Endodermal cell (in vitro differentiated cells): ENCODE data around the gene SPOPL. TPM values are rescaled to one million over a fixed set of nuclear protein-coding genes. Genes with fewer than 3 reads are reported as not detected.

Experiments used
- DNase-seq: peaks from one replicate; pipeline ENCODE4 v3.0.0-alpha.2; 2017
- H3K27ac ChIP-seq: 2 replicates; pipeline ENCODE4 v1.5.1; 2013; ENCODE audit warnings: mild to moderate bottlenecking, low read depth, low read length, moderate library complexity
- H3K27me3 ChIP-seq: 2 replicates; pipeline ENCODE4 v1.6.1; 2013; ENCODE audit warnings: mild to moderate bottlenecking, low read length, moderate library complexity; ENCODE audit not compliant: insufficient read depth, control insufficient read depth, poor library complexity, severe bottlenecking
- H3K36me3 ChIP-seq: 2 replicates; pipeline ENCODE4 v1.7.0; 2013; ENCODE audit warnings: mild to moderate bottlenecking, low read length, moderate library complexity; ENCODE audit not compliant: control insufficient read depth, insufficient read depth
- H3K4me1 ChIP-seq: one replicate; pipeline ENCODE4 v1.7.0; 2013; ENCODE audit warnings: low read length; ENCODE audit not compliant: control insufficient read depth, insufficient read depth
- H3K4me3 ChIP-seq: 2 replicates; pipeline ENCODE4 v1.5.1; 2013; ENCODE audit warnings: mild to moderate bottlenecking, low read length, moderate library complexity
- H3K9ac ChIP-seq: 2 replicates; pipeline ENCODE4 v1.6.1; 2013; ENCODE audit warnings: mild to moderate bottlenecking, low read length, moderate library complexity; ENCODE audit not compliant: poor library complexity, severe bottlenecking; ENCODE audit errors: extremely low read depth
- H3K9me3 ChIP-seq: 2 replicates; pipeline ENCODE4 v1.6.1; 2013; ENCODE audit warnings: mild to moderate bottlenecking, low read length, moderate library complexity; ENCODE audit not compliant: control insufficient read depth
- H3K27ac Mint-ChIP-seq: 2 replicates; pipeline ENCODE4 v1.8.0; 2020; ENCODE audit warnings: mixed read lengths
- H3K27me3 Mint-ChIP-seq: 2 replicates; pipeline ENCODE4 v1.8.0; 2021; ENCODE audit warnings: mild to moderate bottlenecking, mixed read lengths; ENCODE audit not compliant: insufficient read depth
- H3K36me3 Mint-ChIP-seq: 2 replicates; pipeline ENCODE4 v1.8.0; 2020; ENCODE audit warnings: low read depth, mixed read lengths
- H3K4me1 Mint-ChIP-seq: 2 replicates; pipeline ENCODE4 v1.8.0; 2020; ENCODE audit warnings: mixed read lengths
- H3K4me3 Mint-ChIP-seq: 2 replicates; pipeline ENCODE4 v1.8.0; 2020; ENCODE audit warnings: mild to moderate bottlenecking, moderate library complexity, mixed read lengths
- H3K9me3 Mint-ChIP-seq: 2 replicates; pipeline ENCODE4 v1.8.0; 2020; ENCODE audit warnings: mild to moderate bottlenecking, mixed read lengths
- CTCF ChIP-seq: fragments of 200-600 bp; sonication (generic); conservative IDR thresholded peaks from 2 replicates; pipeline ENCODE4 v1.5.0; 2021; ENCODE audit warnings: antibody characterized with exemption, mild to moderate bottlenecking
- WGBS, 2 experiments: methylation state at CpG; one replicate each; pipeline versions ENCODE4 v1.1.5 to v1.1.7; 2013; ENCODE audit warnings: missing lambda C conversion rate in 2 of 2, mixed read lengths in 1 of 2; ENCODE audit not compliant: insufficient coverage in 1 of 2, insufficient read length in 1 of 2; 5-methylcytosine and 5-hydroxymethylcytosine counted together
- total RNA-seq, 2 donors: library from RNA; stranded (reverse); fragmentation: NEBNext Ultra II Directional in 1 of 2; extraction: Animal tissue kit (Norgen Biotek cat#: 25700) in 1 of 2; gene quantifications; 2 replicates in 1 of 2; 3 replicates in 1 of 2; pipeline ENCODE4 v1.2.1, GENCODE V29; 2021

The SPOPL gene
- total RNA-seq, 2 donors from 2014 or later, result 17.4 to 26.9 TPM

DNA sequence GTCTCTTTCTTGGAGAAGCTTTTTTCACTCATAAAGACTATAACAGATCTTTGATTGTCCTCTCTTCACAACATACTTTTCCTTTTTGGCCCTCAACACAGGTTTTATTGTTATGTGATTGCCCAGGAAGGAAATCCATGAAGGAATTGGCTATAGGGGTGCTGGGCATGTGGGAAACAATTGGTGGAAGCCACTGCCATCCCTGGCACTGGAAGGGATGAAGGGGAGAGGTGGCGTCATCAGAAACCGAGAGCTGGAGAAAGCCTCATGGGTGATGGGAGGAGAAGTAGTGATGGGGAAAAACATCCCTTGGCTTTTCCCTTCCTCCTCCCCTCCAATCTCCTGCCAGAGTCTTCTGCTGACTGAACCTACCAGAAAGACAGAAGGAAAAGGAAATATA is 106.2 kb downstream of the SPOPL start:
- Histone ChIP-seq H3K27ac (no peak overlapping the region), H3K27me3 (no peaks in the 10 kb centered on the region), H3K4me1 (no peaks in the 10 kb centered on the region), H3K4me3 (no peak overlapping the region), H3K9ac (no peak overlapping the region), H3K9me3 (no peaks in the 10 kb centered on the region), H3K36me3 (no peaks in the 10 kb centered on the region)
- no peak for DNase-seq
- Mint-ChIP-seq H3K4me3 (no peak overlapping the region), H3K27me3 (no peaks in the 10 kb centered on the region), H3K9me3 (no peaks in the 10 kb centered on the region), H3K36me3 (no peaks in the 10 kb centered on the region), H3K27ac (no peak overlapping the region), H3K4me1 (no peaks in the 10 kb centered on the region)
- TF ChIP-seq CTCF, result no peak
- 100% methylated on average over 1 of the region's 2 CpGs; no CpG with 5 or more reads in 1 of the 2 experiments for WGBS, 2 experiments

GRCh38 chr2:138609446-138609845 is 107.9 kb downstream of the SPOPL start:
- Histone ChIP-seq H3K9ac (no peak overlapping the region), H3K36me3 (no peaks in the 10 kb centered on the region), H3K9me3 (no peaks in the 10 kb centered on the region), H3K27ac (no peak overlapping the region), H3K27me3 (no peaks in the 10 kb centered on the region), H3K4me3 (no peak overlapping the region), H3K4me1 (no peaks in the 10 kb centered on the region)
- Mint-ChIP-seq H3K9me3 (no peaks in the 10 kb centered on the region), H3K36me3 (no peaks in the 10 kb centered on the region), H3K27ac (no peak overlapping the region), H3K4me1 (no peaks in the 10 kb centered on the region), H3K4me3 (no peak overlapping the region), H3K27me3 (no peaks in the 10 kb centered on the region)
- no peak for DNase-seq
- 83 to 86% methylated on average over 3 to 4 of the region's 4 CpGs for WGBS, 2 experiments
- TF ChIP-seq CTCF, result no peak

DNA sequence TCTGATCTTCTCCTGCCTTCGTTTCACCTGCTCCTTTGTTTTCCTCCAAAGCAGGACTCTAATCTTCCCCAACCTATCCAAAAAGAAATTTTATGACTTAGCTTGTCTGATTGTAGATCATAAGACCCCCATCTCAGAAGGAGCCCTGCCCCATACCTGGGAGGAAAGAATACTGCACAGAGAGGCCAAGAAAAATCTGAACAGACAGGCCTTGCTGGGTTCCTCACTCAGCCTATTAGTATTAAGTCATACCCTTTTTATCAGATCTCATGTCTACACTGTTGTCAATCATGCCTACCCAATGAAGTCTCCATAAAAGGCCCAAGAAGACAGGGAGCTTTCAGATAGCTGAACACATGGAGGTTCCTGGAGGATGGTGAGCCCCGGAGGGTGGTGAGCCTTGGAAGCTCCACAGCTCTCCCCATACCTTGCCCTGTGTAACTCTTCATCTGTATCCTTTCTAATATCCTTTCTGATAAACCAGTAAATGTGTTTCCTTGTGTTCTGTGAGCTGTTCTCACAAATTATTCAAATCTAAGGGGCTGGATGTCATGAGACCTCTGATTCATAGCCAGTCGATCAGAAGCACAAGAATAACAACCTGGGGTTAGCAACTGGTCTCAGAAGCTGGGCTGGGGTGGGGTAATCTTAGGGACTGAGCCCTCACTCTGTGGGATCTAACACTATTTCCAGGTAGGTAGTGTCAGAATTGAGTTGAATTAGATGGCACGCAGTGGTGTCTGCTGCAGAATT is 108.8 kb downstream of the SPOPL start:
- no peak for TF ChIP-seq CTCF
- H3K27me3 Mint-ChIP-seq, result no peaks in the 10 kb centered on the region
- H3K9me3 Mint-ChIP-seq, result no peaks in the 10 kb centered on the region
- no peak overlapping the region for H3K4me3 Mint-ChIP-seq
- H3K36me3 Mint-ChIP-seq, result no peaks in the 10 kb centered on the region
- H3K4me3 ChIP-seq, result no peak overlapping the region
- no peaks in the 10 kb centered on the region for H3K4me1 Mint-ChIP-seq
- WGBS, 2 experiments, result 96 to 100% methylated on average over 3 to 4 of the region's 4 CpGs
- no peaks in the 10 kb centered on the region for H3K36me3 ChIP-seq
- H3K9me3 ChIP-seq, result no peaks in the 10 kb centered on the region
- no peak for DNase-seq
- H3K27me3 ChIP-seq, result no peaks in the 10 kb centered on the region
- no peak overlapping the region for H3K27ac ChIP-seq
- H3K9ac ChIP-seq, result no peak overlapping the region
- H3K27ac Mint-ChIP-seq, result no peak overlapping the region
- no peaks in the 10 kb centered on the region for H3K4me1 ChIP-seq
